NCI-H524 treated with DMSO at 0.1 percent for 48 hours (cell line): Measurements from ENCODE around the gene SLC6A6.
A peak's percentile ranks its signal among the peaks of the same experiment; 100 is the strongest.
"Not testable (repeated sequence)": the region's sequence is repeated elsewhere in the genome, so short reads cannot be mapped to it uniquely, and the experiment has no call there.

ENCODE experiments used
- DNase-seq: peaks from one replicate; lab custom pipeline; 2025; lab: John Stamatoyannopoulos, UW

The SLC6A6 gene

GRCh38 chr3:14437705-14438104, 35.3 kb downstream of the SLC6A6 start:
- DNase-seq: not testable (repeated sequence)

GRCh38 chr3:14438262-14438661, 35.9 kb downstream of the SLC6A6 start:
- no peak for DNase-seq

GRCh38 chr3:14438929-14439328, 36.5 kb downstream of the SLC6A6 start:
- no peak for DNase-seq

- no peak for DNase-seq
These were observed 37.2 kb downstream of the SLC6A6 start for GRCh38 chr3:14439501-14440167.

- no peak for DNase-seq
These were observed 37.7 kb downstream of the SLC6A6 start for GRCh38 chr3:14440168-14440518.

- peak; percentile 31 for DNase-seq
These were observed 38.3 kb downstream of the SLC6A6 start for GRCh38 chr3:14440531-14441239.

GRCh38 chr3:14441240-14441919, 39.0 kb downstream of the SLC6A6 start:
- DNase-seq: no peak

- DNase-seq: no peak
These were observed 39.5 kb downstream of the SLC6A6 start for GRCh38 chr3:14441920-14442300.

- no peak for DNase-seq
These were observed 42.0 kb downstream of the SLC6A6 start for GRCh38 chr3:14444380-14444779.

GRCh38 chr3:14445773-14446172, 43.4 kb downstream of the SLC6A6 start:
- DNase-seq: no peak

GRCh38 chr3:14446988-14447570, 44.7 kb downstream of the SLC6A6 start:
- no peak for DNase-seq

GRCh38 chr3:14448063-14448462, 45.7 kb downstream of the SLC6A6 start:
- no peak for DNase-seq

- DNase-seq: no peak
These were observed 46.6 kb downstream of the SLC6A6 start for GRCh38 chr3:14448756-14449727.

GRCh38 chr3:14450506-14450905, 48.1 kb downstream of the SLC6A6 start:
- DNase-seq: no peak

GRCh38 chr3:14450922-14451606, 48.7 kb downstream of the SLC6A6 start:
- no peak for DNase-seq

- no peak for DNase-seq
These were observed 49.7 kb downstream of the SLC6A6 start for GRCh38 chr3:14451844-14452739.

- no peak for DNase-seq
These were observed 50.6 kb downstream of the SLC6A6 start for GRCh38 chr3:14452740-14453710.

GRCh38 chr3:14453876-14454638, 51.7 kb downstream of the SLC6A6 start:
- no peak for DNase-seq
